A549 (cell line): ENCODE measurements around the gene ABCA5.

Experiments used
- CEBPB ChIP-seq, 2 experiments: fragments of >200 bp in 1 of 2; sonication (Bioruptor Twin) in 1 of 2; formaldehyde crosslinking in 1 of 2; IDR thresholded peaks; 2 replicates each; pipeline ENCODE4 v1.6.1; 2012 to 2016
- CTCF ChIP-seq: fragments of >200 bp; sonication (Bioruptor Twin); formaldehyde crosslinking; IDR thresholded peaks from 3 replicates; pipeline ENCODE4 v1.5.1; 2016
- EHMT2 ChIP-seq: fragments of 200-600 bp; sonication (generic); IDR thresholded peaks from 2 replicates; pipeline ENCODE4 v1.6.1; 2016; ENCODE audit warnings: antibody characterized with exemption, low read depth, mild to moderate bottlenecking, moderate library complexity
- ELK1 ChIP-seq: fragments of 150-350 bp; IDR thresholded peaks from 2 replicates; pipeline ENCODE4 v1.6.1; 2014; ENCODE audit warnings: low read depth, mild to moderate bottlenecking, low read length
- EP300 ChIP-seq, 2 experiments: fragments of >200 bp; sonication (Bioruptor Twin); formaldehyde crosslinking; IDR thresholded peaks; 2 replicates in 1 of 2; 3 replicates in 1 of 2; pipeline ENCODE4 v1.6.1; 2016 to 2017
- MAFK ChIP-seq: fragments of 450-650 bp; IDR thresholded peaks from 2 replicates; pipeline ENCODE4 v1.6.1; 2014; ENCODE audit not compliant: partially characterized antibody
- MAX ChIP-seq: IDR thresholded peaks from 2 replicates; pipeline ENCODE4 v1.6.1; 2012
- MAZ ChIP-seq: fragments of 150-350 bp; IDR thresholded peaks from 2 replicates; pipeline ENCODE4 v1.6.1; 2014; ENCODE audit warnings: antibody characterized with exemption, low read depth, low read length, borderline replicate concordance
- RAD21 ChIP-seq, 2 experiments: fragments of >200 bp in 1 of 2; sonication (Bioruptor Twin) in 1 of 2; formaldehyde crosslinking in 1 of 2; IDR thresholded peaks in 1 of 2; conservative IDR thresholded peaks in 1 of 2; 2 replicates in 1 of 2; 3 replicates in 1 of 2; pipeline ENCODE4 v1.6.1; 2012 to 2018; ENCODE audit warnings: inconsistent platforms in 1 of 2
- REST ChIP-seq: fragments of 200-600 bp; sonication (generic); IDR thresholded peaks from 2 replicates; pipeline ENCODE4 v1.6.1; 2016; ENCODE audit warnings: antibody characterized with exemption, mild to moderate bottlenecking, moderate library complexity
- RFX5 ChIP-seq: fragments of 450-650 bp; IDR thresholded peaks from 2 replicates; pipeline ENCODE4 v1.7.1; 2014; ENCODE audit warnings: antibody characterized with exemption, mild to moderate bottlenecking, moderate library complexity

- TF ChIP-seq CTCF (no peak), REST (no peak), MAZ (no peak), EP300 (IDR thresholded peaks at IDR 0.05) (no peak), RFX5 (no peak), MAFK (no peak), CEBPB (IDR thresholded peaks at IDR 0.05) (no peak), ELK1 (no peak), EHMT2 (no peak), RAD21 (conservative IDR thresholded peaks at IDR 0.05 in 1 of 2, IDR thresholded peaks at IDR 0.05 in 1 of 2) (no peak), MAX (no peak)
Measured at GRCh38 chr17:69363488-69364210, 36.7 kb upstream of the ABCA5 start.
